Pancreas (tissue), 10 donors: ENCODE measurements around the gene STRIP1. TPM values are rescaled to one million over a fixed set of nuclear protein-coding genes. Genes with fewer than 3 reads are reported as not detected.

Experiments
- ATAC-seq, 4 donors: fragments of 200-7000 bp; cut with Tn5 transposase; one replicate each; pipeline versions ENCODE4 v1.8.0 to v1.9.1; 2020; ENCODE audit warnings: mild to moderate bottlenecking in 4 of 4, moderate library complexity in 4 of 4
- DNase-seq, 6 donors: peaks; one replicate each; pipeline ENCODE4 v3.0.0-alpha.2; 2020
- FAIRE-seq: peaks from 2 replicates; lab custom pipeline; 2012; peaks lifted over from hg19 to GRCh38; lab: Jason Lieb, UNC
- H3K27ac ChIP-seq, 4 donors: fragments of 200-600 bp; sonication (generic); 1 replicate in 3 of 4; 2 replicates in 1 of 4; pipeline versions ENCODE4 v1.5.0 to v1.8.0; 2020
- H3K27me3 ChIP-seq, 4 donors: fragments of 200-600 bp; one replicate each; pipeline ENCODE4 v1.8.0; 2021
- H3K36me3 ChIP-seq, 3 donors: fragments of 200-600 bp; sonication (generic) in 1 of 3; one replicate each; pipeline versions ENCODE4 v1.5.0 to v1.8.0; 2020 to 2021
- H3K4me1 ChIP-seq, 3 donors: fragments of 200-600 bp; one replicate each; pipeline ENCODE4 v1.8.0; 2021
- H3K4me3 ChIP-seq, 4 donors: fragments of 200-600 bp; sonication (generic) in 2 of 4; one replicate each; pipeline versions ENCODE4 v1.5.0 to v1.8.0; 2020 to 2021
- H3K9me3 ChIP-seq, 4 donors: fragments of 200-600 bp; one replicate each; pipeline ENCODE4 v1.8.0; 2021
- WGBS, 2 donors: extraction: QIAGEN DNeasy Blood & Tissue Kit; methylation state at CpG; one replicate each; pipeline ENCODE4 v1.1.7; 2013; 5-methylcytosine and 5-hydroxymethylcytosine counted together
- intact Hi-C, 3 donors: fragments of 100-400 bp; cut with DNase I; formaldehyde crosslinking; loops; one replicate each; pipeline versions ENCODE4 v1.11.1 to v1.14.2; 2022
- polyA plus RNA-seq, 2 donors: library from polyadenylated mRNA; stranded (reverse); fragments of 200-250 nt; gene quantifications; one replicate each; pipeline ENCODE4 v1.2.3, GENCODE V29; 2013
- total RNA-seq, 6 donors: library from RNA; stranded (reverse); fragmentation: NEBNext Ultra II Directional in 4 of 6; extraction: Animal tissue kit (Norgen Biotek cat#: 25700) in 4 of 6; gene quantifications; one replicate each; pipeline versions ENCODE4 v1.2.1 to v1.2.4, GENCODE V29; 2021 to 2023
- TF ChIP-seq, protein P1 (sequence below), 4 donors: fragments of 200-600 bp; sonication (generic) in 3 of 4; IDR thresholded peaks; one replicate each; pipeline versions ENCODE4 v1.5.0 to v1.8.0; 2021; ENCODE audit warnings: antibody characterized with exemption in 4 of 4
- donor health status: healthy with polysubstance abuse.
- donor health status: DM: no; HTN: no; CAD: no; lungs with moderate emphysema.
- donor health status: DM: no; HTN: no; CAD: no.
- donor health status: control.
- donor health status: control.
- donor health status: Bipolar disorder and iron deficiency.
- donor health status: DM: yes; HTN: yes; CAD: no.
- donor health status: DM: no; HTN: no; CAD: no.
- donor health status: DM: no; HTN: no; CAD: no.
- donor health status: DM: yes; HTN: yes; CAD: no.

The STRIP1 gene
- total and polyA plus RNA-seq, 8 donors = 10.7 to 24.9 (median 14.5) TPM

DNA sequence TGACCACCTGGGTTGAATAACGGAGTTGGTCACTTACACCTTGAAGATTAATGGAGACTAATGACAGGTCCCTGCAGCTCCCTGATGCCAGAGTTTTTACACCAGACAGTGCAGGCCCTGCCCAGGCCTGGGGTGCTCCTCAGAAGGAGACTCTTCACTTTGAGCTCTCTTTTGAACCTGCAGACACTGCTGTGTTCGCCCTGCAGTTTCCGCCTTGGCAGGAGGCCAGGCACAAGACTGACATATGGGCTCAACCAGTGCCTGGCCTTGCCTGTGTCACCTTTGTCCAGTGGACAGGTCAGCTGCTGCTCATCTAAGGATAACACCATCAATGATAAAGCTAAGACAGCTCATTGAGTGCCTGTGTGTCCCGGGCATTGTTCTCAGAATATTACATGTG, 5.2 kb downstream of the STRIP1 start:
- FAIRE-seq = no peak
- no peak overlapping the region for H3K27ac ChIP-seq
- no peaks in the 10 kb centered on the region for H3K9me3 ChIP-seq
- intact Hi-C loops = no loop called here
- ATAC-seq = no peak
- no peaks in the 10 kb centered on the region for H3K27me3 ChIP-seq
- peaks cover 0 to 12% (median 10%) of the 10 kb centered on the region in 3 donors for H3K4me1 ChIP-seq
- H3K4me3 ChIP-seq = no peak overlapping the region
- WGBS, 2 donors = 71 to 78% methylated on average over 4 of the region's 4 CpGs
- peak in 1 of 6 donors; percentile 73 for DNase-seq
- peaks cover 0 to 65% (median 41%) of the 10 kb centered on the region in 3 donors for H3K36me3 ChIP-seq
- TF ChIP-seq, protein P1, sequence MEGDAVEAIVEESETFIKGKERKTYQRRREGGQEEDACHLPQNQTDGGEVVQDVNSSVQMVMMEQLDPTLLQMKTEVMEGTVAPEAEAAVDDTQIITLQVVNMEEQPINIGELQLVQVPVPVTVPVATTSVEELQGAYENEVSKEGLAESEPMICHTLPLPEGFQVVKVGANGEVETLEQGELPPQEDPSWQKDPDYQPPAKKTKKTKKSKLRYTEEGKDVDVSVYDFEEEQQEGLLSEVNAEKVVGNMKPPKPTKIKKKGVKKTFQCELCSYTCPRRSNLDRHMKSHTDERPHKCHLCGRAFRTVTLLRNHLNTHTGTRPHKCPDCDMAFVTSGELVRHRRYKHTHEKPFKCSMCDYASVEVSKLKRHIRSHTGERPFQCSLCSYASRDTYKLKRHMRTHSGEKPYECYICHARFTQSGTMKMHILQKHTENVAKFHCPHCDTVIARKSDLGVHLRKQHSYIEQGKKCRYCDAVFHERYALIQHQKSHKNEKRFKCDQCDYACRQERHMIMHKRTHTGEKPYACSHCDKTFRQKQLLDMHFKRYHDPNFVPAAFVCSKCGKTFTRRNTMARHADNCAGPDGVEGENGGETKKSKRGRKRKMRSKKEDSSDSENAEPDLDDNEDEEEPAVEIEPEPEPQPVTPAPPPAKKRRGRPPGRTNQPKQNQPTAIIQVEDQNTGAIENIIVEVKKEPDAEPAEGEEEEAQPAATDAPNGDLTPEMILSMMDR (IDR thresholded peaks at IDR 0.05) = no peak

DNA sequence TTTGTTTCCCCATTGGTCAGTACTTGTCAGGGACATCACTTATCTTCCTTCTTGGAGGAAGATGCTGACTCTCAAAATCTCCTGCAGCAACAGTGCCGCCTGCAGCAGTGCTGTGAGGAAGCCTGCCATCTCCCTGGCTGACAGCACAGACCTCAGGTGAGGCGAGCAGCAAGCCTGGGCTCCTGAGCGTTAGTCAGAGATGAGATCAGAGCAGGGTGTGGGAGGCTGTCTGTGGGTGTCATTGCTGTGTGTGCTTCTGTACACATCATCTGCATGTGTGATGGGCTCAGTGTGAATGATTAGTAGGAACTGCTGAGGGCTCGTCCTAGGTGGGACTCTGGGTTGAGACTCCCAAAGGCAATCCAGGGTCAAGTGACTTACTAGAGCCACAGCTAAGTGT, 6.1 kb downstream of the STRIP1 start:
- DNase-seq (no peak), FAIRE-seq (no peak), ATAC-seq (no peak)
- intact Hi-C loops = no loop called here
- Histone ChIP-seq H3K27me3 (no peaks in the 10 kb centered on the region), H3K4me1 (peaks cover 0 to 9% (median 7%) of the 10 kb centered on the region in 3 donors), H3K4me3 (no peak overlapping the region), H3K36me3 (peaks cover 0 to 73% (median 46%) of the 10 kb centered on the region in 3 donors), H3K27ac (no peak overlapping the region), H3K9me3 (no peaks in the 10 kb centered on the region)
- WGBS, 2 donors = 90 to 92% methylated on average over 4 of the region's 4 CpGs
- TF ChIP-seq, protein P1 (IDR thresholded peaks at IDR 0.05) = no peak

DNA sequence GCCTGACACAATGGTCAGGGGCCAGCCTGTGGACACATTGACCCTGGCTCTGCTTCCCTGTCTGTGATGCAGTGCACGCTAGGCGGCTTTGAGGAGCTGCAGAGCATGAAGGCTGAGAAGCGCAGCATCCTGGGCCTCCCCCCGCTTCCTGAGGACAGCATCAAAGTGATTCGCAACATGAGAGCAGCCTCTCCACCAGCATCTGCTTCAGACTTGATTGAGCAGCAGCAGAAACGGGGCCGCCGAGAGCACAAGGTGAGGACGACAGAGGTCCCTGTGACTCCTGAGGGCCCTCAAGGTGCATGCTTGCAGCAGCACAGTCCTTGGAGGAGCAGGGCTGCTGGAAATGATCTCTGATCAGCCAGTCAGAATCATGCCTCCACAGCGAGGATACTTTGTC, 8.6 kb downstream of the STRIP1 start:
- ATAC-seq = no peak
- no peak for FAIRE-seq
- TF ChIP-seq, protein P1 (IDR thresholded peaks at IDR 0.05) = no peak
- Histone ChIP-seq H3K4me3 (no peak overlapping the region), H3K9me3 (no peaks in the 10 kb centered on the region), H3K36me3 (peaks cover 5 to 85% (median 46%) of the 10 kb centered on the region in 3 donors), H3K27me3 (no peaks in the 10 kb centered on the region), H3K4me1 (no peaks in the 10 kb centered on the region), H3K27ac (no peak overlapping the region)
- DNase-seq = no peak
- 93 to 98% methylated on average over 10 of the region's 10 CpGs for WGBS, 2 donors
- intact Hi-C loops = no loop called here

DNA sequence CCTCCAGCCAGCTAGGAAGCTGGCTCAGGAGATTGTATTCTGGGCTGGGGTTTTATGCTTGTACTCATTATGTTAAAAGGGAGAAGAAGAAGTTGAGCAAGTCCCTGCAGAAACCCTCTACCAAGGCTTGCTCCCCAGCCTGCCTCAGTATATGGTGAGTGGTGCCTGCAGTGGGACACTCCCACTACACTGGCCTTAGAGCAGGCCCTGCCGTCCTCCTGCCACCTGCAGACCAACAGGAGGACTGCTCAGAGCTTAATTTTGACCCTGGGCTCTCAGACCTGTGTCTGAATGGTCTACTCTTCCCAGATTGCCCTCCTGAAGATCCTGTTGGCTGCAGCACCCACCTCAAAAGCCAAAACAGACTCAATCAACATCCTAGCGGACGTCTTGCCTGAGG, 13.0 kb downstream of the STRIP1 start:
- WGBS, 2 donors = 72 to 78% methylated on average over 3 of the region's 3 CpGs
- Histone ChIP-seq H3K36me3 (peaks cover 5 to 80% (median 33%) of the 10 kb centered on the region in 3 donors), H3K4me3 (no peak overlapping the region), H3K9me3 (no peaks in the 10 kb centered on the region), H3K27me3 (no peaks in the 10 kb centered on the region), H3K27ac (no peak overlapping the region), H3K4me1 (no peaks in the 10 kb centered on the region)
- intact Hi-C loops = no loop called here
- ATAC-seq = no peak
- TF ChIP-seq, protein P1 (IDR thresholded peaks at IDR 0.05) = no peak
- DNase-seq = no peak
- no peak for FAIRE-seq

DNA sequence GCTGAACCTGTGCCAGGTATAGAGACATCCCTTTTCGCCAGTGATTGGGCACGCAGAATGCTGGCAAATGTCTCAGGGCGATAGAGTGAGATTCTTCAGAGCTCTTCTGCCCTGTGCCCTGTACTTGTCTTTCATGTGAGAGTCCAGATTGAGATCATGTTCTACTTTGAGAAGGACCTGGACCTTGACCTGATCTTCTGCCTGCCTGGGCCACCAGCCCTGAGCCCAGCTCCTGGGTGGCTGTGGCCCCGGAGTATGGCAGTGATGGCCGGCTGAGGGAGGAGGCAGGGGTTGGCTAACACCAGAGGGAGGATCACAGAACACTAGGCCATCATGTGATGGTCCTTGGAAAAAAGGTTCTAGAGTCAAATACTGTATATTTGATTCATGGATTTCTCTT, 13.8 kb downstream of the STRIP1 start:
- ATAC-seq = no peak
- H3K9me3 ChIP-seq = no peaks in the 10 kb centered on the region
- DNase-seq = peak in 1 of 6 donors; percentile 46

More for the DNA sequence above, 13.8 kb downstream of the STRIP1 start:
- 88 to 95% methylated on average over 5 of the region's 5 CpGs for WGBS, 2 donors
- TF ChIP-seq, protein P1 (IDR thresholded peaks at IDR 0.05) = no peak
- Histone ChIP-seq H3K27me3 (no peaks in the 10 kb centered on the region), H3K36me3 (peaks cover 5 to 75% (median 33%) of the 10 kb centered on the region in 3 donors), H3K27ac (no peak overlapping the region), H3K4me3 (no peak overlapping the region), H3K4me1 (no peaks in the 10 kb centered on the region)
- intact Hi-C loops = no loop called here
- no peak for FAIRE-seq
